GM19351 (cell line): ENCODE measurements around the gene ARL6.
"Not testable (repeated sequence)": the region's sequence is repeated elsewhere in the genome, so short reads cannot be mapped to it uniquely, and the experiment has no call there.

ENCODE experiments used
- ATAC-seq: cut with Tn5 transposase; IDR thresholded peaks from one replicate; pipeline ENCODE4 v1.9.1; 2021; ENCODE audit warnings: mild to moderate bottlenecking, moderate library complexity; ENCODE audit not compliant: unreplicated experiment

ARL6 gene

DNA sequence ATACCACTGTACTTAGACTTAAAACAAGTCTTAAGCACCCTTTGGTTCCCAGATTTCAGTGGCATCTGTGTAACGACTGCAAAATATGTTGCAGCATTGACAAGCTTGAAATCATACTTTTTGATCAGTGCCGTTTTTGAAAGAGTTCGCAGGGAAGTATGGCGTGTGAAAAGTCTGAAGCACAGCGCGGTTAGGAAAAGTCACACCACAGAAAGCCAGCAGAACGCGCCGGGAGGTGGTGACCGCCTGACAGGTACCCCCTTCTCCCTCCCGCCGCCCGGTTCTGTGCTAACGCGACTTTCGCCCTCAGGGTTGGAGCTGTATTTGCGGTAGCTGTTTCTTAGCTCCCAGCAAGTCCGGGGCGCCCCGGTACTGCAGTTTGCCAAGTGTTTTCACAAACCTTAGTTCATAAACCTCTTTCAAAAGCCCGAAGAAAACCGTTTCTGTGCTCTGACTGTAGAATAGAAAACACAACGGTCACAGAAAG lies 56.8 kb downstream of the ARL6 start:
- peak; percentile 53 for ATAC-seq

DNA sequence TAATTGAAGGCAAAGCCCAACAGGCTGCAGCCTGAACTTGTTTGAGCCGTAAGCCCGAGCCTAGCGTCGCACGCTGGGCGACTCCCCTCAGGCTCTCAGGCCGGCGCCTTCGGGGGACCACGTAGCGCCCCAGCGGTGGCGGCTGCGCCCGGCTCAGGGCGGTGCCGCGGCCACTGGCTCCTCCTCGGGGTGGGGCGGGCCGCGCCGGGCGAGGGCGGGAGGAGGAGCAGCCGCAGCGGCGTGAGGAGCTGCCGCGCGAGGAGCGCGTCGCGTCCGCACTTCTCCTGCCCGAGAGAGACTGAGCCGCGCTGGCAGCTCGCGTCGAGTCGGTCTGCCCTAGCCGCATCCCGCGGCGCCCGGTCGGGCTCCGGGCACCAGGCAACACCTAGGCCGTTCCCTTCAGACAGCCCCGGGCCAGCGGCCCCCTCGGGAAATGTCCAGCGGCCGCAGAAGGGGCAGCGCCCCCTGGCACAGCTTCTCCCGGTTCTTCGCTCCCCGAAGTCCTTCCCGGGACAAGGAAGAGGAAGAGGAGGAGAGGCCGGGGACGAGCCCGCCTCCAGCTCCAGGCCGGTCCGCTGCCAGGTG lies 57.3 kb downstream of the ARL6 start, which contains the start of gene CRYBG3:
TSS of gene CRYBG3 (plus strand) at position 238 of the 585 bp plus-strand sequence. CDS start at position 434, 196 bp downstream.
- ATAC-seq = peak; percentile 93

DNA sequence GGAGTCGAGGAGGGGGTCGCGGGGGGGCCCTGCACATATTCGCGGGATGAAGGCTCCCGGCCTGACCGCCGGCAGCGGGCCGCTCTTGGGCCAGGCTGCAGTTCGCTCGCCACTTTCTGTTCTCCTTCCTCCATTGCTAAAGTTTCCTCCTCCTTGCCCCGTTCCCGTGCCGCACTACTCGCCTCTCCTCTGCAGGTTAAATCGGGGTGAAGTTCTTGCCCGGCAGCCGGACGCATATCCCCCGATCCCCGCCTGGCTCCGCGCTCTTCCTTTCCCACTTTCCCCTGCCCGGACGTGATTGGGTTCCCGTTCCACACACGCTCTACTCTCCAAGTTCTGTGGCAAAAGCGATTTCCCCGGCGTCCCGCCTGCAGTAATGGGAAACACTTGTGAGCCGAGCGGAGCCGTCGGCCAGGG lies 57.8 kb downstream of the ARL6 start:
- peak; percentile 31 for ATAC-seq

DNA sequence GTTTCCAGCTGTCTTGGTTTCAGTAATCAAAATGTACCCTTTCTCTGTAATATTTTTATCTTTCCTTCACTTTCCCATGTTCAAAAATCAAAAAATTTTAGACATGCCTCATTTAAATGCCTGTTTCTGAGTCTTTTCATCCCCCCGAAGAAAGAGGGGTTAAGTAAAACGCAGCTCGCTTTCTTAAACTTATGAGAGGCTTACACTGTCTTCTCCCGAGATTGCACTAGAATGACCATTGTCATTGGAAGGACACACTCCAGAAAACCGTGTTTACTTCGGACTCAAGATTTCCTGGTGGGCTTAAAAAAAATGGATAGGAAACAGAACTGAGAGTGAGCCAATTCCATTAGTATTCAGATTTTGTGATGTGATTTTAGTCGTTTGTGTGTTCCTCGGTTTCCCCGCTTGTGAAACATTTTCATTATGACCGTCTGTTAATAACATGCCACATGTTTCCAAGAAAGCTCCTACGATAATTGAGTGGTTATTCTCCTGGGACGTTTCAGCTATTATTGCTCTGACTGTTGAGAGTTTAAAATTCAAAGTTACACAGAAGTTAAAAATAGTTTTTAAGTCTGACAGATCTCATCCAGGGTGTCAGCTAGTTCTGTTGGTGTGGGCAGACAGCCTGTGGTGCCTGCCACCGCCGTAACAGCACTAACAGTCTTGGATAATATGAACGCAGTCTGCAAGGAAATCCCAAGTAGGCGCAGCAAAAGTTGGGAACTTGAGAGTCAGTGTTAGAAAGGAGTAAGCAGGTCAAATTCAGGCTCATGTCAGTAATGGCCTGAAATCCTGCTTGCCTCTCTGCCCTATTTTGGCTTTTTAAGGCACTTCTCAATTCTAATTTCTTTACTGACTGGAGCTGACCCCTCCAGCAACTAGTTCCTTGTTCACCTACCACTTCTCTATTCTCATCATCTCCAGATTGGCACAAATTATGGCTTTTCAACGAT lies 58.8 kb downstream of the ARL6 start:
- ATAC-seq = no peak

DNA sequence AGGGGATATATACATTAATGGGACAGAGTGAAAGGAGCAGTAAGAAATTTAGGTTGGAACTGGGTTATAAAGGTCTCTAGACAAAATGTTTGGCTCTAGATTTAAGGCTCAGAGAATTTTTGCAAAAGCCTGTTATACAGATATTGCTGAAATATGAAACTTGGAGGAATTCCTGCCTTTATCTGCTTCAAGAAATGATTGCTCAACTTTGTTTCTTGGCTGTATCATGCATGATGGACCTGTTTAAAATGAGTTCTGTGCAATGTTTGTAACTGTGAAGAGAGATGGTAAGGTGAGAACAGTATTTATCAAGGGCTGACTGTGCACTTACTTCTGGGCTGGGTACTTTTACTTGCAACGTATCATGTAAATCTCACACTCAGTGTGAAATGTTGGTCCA lies 60.5 kb downstream of the ARL6 start:
- no peak for ATAC-seq

DNA sequence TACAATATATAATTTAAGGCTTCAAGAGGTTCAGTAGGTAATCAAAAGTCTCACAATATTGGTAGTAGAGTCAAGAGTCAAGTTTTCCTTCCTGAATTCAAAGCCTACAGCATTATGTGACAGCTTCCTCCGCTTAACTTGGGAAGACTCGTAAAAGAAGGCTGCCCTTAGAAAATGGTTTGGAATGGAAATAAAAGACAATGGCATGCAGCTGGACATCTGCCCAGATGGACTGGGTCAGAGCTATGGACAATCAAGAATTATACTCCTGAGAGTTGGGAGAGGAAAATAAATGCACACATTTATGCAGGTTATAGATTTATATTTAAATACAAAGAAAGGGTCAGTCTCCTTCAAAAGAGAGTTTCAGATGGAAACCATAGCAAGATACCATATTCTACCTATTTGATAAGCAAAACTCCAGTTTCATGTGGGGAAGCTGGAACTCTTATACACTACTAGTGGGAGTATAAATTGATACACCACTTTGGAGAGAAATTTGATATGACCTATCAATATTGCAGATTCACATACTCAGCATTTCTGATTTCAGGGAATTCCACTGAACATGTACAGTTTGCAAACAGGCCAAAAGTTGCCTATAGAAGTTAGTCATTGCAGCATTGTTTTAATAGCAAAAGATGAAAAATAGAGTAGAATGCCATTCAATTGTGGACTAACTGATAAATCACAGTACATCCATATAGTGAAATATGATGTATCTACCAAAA lies 63.3 kb downstream of the ARL6 start:
- ATAC-seq = no peak

DNA sequence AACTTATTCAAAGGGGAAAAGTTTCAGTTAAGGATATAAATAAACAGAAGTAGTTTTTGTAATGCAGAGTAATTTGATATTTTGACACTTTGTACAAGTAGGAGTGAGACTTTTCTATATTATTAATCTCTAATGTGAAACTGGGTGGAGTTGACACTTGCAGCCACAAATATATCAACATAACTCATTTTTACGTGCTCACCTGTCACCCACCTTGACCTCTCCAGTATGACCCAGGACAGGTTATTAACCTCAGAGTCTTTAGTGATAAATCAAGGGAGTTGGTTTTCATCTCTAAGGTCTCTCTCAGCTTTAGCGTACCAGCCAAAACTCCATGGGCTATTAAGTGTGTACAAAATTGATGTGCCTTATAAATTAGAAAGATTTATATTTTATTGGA lies 64.6 kb downstream of the ARL6 start:
- ATAC-seq = no peak

DNA sequence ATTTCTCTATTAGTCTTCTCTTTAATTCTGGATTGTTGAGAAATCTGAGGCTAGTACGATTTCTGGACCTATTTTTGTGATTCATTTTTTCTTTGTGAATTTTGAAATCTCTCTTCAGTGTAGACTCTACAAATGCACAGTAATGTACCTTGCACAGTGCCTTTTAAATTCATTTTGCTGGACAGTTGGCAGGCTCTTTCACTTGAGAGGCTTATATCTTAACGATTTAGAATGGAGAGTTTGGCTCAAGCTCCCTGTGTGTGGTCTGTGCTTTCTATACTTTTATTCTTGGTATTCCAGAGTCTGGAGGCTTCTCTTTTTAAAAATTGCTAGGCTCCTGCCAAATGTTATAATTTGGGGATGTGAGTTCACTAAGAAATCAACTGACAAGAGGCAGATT lies 66.1 kb downstream of the ARL6 start:
- ATAC-seq = no peak

DNA sequence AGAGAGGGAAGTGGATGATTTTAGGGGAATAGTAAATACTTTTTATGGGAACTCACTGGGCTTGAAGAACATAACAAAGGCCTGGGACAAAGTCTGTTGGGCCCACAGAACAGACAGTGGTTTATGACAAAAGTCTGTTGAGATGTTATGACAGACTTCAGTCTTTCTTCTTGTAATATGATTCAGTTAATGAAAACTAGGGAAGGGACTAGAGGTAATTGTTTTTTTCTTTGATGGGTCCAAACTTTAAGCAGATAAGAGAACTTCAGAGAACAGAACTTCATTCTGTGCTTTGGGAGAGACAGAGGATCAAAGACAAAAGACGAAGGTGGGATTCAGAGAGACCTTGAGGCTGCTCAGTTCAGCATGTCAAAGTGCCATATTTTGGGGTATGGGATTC lies 66.6 kb downstream of the ARL6 start:
- ATAC-seq = no peak

DNA sequence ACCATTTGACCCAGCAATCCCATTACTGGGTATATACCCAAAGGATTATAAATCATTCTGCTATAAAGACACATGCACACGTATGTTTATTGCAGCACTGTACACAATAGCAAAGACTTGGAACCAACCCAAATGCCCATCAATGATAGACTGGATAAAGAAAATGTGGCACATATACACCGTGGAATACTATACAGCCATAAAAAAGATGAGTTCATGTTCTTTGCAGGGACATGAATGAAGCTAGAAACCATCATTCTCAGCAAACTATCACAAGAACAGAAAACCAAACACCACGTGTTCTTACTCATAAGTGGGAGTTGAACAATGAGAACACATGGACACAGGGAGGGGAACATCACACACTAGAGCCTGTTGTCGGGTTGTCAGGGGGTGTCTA lies 68.6 kb downstream of the ARL6 start:
- not testable (repeated sequence) for ATAC-seq

DNA sequence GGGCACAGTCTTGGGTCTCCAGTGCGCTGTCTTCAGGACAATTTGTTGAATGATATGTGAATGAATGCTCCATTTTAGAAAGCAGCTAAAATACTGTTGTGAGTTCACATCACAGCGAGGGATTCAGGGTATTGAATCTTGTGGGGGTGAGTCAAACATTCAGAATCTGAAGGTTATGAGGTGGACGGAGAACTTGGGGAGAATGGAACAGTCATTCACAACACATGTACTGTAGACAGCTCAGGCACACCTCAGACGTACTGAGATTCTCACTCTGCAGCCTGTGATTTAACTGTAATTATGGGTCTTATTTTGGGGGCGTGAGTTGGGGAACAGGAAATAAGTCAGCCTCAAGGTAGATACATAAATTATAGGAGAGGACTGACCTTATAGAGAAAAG lies 71.2 kb downstream of the ARL6 start:
- ATAC-seq = no peak

DNA sequence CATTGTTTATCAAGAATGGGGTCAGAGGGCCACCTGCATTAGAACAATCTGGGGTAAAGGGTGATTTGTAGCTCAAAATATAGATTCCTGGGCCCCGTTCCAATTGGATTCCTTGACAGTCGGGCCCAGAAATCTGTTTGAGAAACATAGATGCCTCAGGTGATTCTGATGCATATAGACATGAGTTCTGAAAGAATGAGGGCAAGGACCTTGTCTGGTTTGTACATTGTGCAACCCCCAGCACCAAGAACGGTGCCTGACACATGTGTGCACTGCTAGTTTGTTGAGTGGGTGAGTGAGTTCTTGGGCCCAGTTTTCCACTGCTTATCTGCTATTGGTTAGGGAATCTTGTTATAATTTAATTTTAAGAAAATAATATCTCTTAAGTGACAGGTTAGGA lies 73.8 kb downstream of the ARL6 start:
- no peak for ATAC-seq

DNA sequence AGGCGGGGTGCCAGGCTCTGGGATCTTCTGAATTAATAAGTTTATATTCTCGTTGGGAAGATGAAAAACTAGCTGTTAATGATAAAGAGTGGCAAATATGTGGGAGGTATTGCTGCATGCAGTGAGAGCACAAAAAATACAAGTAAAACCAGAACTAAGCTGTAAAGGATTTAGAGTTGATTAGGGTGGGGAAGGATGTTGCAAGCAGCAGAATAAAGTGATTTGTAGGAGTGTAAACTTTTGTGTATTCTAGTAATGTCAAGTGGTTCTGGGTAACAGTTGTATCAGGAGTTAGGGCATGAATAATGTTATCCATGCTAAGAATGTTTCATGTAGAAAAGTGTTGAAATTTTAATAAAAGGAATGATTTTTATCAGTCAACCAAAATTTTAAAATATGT lies 75.4 kb downstream of the ARL6 start:
- ATAC-seq = no peak

DNA sequence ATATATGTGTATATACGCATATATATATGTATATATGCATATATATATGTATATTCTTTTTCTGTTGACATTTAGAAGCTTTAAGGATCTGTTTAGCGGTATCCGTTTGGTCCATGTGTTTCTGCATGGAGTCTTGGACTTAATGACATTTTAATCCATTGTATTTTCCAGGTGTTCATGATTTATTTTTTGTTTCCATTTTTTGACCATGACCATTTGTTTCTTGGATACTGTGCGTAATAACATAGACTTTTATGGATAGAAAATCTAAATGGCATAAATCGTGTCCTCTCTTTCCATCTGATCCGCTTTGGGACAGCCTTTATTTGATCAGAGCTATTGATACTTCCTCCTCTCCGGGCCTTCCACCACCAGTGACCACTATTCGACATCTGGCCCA lies 76.7 kb downstream of the ARL6 start:
- no peak for ATAC-seq

DNA sequence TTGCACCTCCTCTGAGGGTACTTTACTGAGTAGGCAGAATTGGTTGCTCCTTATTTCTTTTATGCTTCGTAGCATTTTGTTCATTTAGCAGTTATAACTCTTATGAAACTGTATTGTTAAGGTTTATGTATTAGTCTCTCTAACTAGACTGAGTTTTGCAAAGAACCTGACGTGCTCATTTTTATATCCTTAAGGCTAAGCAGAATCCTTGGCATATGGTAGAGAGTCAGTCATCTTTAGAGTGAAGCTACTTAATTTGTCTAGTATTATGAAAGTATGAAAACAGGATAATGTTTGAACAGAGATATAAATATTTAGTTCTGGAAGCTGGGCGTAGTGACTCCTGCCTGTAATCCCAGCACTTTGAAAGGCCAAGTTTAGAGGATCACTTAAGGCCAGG lies 77.4 kb downstream of the ARL6 start:
- no peak for ATAC-seq

DNA sequence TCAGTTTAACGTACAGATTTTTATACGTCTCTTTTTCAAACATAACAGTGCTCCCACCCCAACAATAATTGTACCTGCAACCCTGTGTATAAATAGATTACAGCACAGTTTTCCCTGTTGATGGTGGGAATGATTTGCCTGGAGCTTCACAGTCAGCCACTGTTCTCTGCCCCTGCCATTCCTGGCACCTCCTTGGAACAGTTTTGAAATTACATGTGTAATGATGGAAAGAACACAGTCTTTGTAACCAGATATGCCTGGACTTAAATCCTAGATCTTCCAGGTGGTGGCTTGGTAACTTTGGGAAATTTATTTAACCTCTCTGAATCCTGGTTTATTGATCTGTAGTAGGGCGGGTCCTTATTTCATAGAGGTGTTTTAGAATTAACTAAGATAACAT lies 84.2 kb downstream of the ARL6 start:
- ATAC-seq = no peak
